HG02642 (cell line): ENCODE measurements around the gene G6PC1.

ENCODE experiments used
- ATAC-seq: cut with Tn5 transposase; IDR thresholded peaks from one replicate; pipeline ENCODE4 v1.9.1; 2021; ENCODE audit warnings: mild to moderate bottlenecking; ENCODE audit not compliant: unreplicated experiment, poor library complexity

G6PC1 gene

GRCh38 chr17:42928714-42929496, 28.3 kb downstream of the G6PC1 start:
- ATAC-seq = peak; percentile 54

DNA sequence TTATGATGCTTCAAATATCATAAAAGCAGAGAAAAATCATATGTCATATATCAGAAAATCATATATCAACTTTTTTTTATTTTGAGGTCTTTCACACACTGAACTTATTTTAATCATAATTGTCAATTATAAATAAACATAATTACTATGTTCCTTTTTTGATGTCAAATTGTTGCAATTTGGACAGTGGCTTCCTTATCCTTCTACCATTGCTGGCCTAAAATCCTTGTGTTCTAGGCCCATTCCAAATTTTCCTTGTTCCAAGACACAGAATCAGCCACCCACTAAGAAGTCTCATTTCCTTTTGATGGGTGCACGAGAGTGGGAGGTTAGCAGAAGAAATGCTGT, 28.9 kb downstream of the G6PC1 start:
- no peak for ATAC-seq

DNA sequence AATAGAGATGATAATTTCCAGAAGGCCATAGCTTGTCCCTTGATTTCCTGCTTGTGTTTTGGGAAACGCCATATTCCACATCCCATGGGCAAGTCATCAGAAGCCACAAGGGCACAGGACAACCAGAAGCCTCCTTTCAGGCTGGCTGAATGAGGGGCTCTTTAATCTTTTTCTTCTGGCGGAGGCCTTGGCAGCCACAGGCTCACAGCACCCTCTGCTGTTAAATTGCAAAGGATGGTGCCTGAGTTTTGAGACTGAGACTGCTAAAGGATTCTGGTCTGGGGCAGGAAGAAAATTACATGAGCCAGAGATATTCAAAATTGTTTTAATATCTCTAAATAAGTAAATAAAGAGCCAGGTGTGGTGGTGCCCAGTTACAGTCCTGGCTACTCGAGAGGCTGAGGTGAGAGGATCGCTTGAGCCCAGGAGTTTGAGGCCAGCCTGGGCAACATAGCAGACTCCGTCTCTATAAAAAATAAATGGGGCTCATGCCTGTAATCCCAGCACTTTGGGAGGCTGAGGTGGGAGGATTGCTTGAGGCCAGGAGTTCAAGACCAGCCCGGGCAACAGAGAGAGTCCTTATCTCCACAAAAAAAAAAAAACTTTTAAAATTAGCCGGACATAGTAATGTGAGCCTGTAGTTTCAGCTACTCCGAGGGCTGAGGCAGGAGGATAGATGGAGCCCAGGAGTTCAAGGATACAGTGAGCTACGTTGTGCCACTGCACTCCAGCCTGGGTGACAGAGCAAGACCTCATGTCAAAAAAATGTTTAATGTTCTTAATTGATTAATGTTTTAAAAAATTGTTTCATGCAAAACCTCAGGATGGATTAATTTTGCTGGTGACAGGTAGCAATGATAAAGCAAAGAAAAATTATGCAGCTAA, 37.4 kb downstream of the G6PC1 start:
- no peak for ATAC-seq

- no peak for ATAC-seq
These were observed 43.6 kb downstream of the G6PC1 start for GRCh38 chr17:42944211-42944610.

DNA sequence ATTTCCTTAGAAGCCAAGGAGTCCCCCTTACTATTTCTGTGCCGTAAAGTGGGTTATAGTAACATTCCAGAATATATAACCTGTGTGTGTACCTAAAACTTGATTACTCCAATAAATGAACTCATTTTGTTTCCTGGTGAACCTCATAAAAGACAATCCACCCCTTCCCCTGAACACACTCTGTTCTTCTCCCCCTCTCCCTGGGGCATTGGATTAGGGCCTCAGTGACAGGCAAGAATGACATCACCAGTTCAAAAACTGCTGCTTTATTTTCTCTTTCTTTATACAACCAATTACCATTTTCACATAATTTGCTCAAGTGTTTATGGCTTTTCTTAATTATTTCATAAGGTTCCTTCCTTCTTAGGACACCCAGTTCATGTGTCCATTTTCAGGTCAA, 46.2 kb downstream of the G6PC1 start:
- no peak for ATAC-seq

DNA sequence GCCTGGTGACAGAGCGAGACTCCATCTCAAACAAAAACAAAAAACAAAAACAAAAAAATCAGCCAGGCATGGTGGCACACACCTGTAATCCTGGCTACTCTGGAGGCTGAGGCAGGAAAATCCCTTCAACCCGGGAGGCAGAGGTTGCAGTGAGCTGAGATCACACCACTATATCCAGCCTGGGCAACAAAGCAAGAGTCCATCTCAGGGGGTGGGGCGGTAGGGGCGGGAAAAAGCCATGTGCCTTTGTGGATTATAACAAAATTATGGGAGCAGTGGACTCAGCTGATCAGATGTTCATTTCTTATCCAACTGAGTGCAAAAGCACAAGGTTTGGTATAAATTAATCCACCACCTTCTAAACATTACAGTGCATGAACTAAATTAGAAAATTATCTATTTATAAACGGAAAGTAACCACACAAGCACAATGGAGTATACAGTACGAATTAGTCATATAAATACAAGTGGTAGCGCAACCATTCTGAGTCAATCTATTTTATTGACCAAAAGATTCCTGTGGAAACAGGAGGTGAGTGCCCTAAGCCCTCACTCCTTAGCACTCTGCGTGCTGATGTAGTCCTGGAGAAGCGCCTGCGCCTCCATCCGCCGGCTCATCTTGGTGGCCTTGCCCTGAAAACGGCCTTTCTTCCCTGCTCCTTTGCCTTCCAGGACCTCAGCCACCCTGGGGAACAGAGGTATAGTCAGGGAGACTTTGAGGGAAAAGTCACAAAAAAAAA, 49.6 kb downstream of the G6PC1 start:
- no peak for ATAC-seq
